GM18519 (cell line): Measurements from ENCODE around the gene FXR1.
"Not testable (repeated sequence)": the region's sequence is repeated elsewhere in the genome, so short reads cannot be mapped to it uniquely, and the experiment has no call there.

Experiments used
- ATAC-seq: cut with Tn5 transposase; IDR thresholded peaks from one replicate; pipeline ENCODE4 v1.9.1; 2021; ENCODE audit warnings: mild to moderate bottlenecking, moderate library complexity; ENCODE audit not compliant: unreplicated experiment, low FRiP score

Gene FXR1

DNA sequence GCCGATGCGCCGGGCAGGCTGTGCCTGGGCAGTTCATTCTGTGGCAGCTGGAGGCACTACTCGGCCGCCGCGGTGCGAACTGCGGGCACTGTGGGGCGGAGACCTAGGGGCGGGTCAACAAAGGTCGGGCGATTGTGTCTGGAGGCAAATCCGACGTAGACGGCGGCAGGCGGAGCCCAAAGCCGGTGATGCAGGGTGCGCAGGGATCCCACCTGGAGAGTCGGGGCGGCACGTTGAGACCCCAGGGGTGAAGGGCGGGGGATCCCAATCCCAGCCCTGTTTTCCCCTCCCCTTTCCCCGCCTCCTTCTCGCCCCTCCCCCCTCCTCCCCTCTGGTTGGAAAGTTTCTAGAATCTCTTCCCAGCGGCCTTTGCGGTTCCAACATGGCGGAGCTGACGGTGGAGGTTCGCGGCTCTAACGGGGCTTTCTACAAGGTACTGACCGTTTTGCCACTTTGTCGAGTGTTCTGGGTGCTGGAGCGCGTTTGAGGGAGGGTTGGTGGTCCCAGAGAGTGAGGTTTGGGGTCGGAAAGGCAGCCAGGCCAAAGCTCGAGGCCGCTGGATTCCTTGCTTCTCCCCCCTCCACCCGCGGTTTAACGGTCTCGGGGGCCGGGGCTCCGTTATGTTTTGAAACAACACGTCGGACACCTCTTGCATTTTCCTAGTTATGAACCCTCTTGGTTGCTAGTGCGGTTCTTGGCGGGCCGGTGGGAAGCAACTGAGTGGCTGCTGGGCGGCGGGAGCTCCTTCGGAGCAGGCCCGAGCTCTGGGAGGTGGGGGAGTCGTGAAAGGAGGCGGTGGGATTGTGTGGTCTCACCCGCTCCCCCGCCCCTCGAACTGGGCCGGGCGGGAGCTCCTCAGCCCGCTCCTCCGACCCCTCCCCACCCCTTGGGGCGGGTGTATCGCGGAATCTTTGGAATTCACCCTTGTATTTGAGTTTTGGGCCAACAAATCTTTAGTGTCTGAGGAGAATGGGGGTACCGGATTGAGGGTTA, at the start of gene FXR1:
FXR1 (plus strand) TSS at position 367 of the 993 bp plus-strand sequence; CDS start at position 383, 16 bp downstream.
- ATAC-seq: peak; percentile 95

DNA sequence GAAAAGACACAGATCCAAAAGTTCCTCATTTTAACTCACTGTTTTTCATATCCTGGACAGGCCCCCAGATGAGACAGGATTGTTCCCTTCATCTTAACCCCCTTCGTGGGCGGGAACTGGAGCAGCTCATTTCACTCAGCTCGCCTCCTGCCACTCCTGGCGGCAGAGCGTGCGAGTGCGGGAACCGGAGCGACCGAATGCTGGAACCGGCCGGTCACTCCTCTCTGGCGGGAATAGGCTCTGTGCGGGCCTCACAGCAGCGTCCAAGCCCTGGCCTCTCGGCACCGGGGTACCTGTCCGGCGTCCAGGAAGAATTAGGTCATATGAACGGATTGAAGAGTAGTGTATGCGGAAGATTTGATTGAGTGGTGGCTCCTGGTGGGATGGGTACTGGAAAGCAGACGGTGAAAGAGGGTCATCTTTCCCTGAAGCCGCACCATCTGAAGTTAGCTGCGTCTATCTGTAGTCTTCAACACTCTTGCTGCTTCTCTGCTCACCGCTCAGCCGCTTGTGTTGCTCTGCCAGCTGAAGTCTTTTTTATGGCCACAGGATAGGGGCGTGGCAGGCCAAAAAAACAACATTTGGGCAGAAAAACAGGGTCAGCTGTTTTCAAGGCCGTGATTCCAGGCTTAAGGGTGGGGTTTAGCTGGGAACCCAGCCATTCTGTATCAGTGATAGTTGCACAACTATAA, 42.3 kb upstream of the FXR1 start:
- no peak for ATAC-seq

DNA sequence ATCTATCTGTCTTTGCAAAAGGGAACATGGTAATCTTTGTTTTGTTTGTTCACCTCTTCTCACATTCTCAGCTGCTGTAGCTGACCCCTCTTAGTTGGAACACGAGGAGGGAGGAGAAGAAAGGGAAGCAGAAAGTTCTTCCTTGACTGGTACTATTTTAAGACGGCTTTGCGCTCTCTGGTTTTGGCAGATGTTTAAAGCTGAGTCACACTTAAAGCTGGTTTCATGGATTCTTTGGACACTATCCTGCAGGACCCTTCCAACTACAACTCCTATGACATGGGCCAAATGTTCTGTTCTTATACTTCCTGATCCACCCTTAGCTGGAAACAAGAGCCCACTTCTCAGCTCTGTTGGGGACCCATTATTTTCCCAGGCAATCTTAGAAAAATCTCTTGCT, 40.6 kb upstream of the FXR1 start:
- ATAC-seq: no peak

DNA sequence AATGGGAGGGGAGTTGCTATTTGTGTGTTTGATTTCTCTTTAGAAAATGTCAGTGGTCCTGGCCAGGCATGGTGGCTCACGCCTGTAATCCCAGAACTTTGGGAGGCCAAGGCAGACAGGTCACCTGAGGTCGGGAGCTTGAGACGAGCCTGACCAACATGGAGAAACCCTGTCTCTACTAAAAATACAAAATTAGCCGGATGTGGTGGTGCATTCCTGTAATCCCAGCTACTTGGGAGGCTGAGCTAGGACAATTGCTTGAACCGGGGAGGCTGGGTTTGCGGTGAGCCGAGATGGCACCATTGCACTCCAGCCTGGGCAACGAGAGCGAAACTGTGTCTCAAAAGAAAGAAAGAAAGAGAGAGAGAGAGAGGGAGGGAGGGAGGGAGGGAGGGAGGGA, 40.0 kb upstream of the FXR1 start:
- ATAC-seq: not testable (repeated sequence)

DNA sequence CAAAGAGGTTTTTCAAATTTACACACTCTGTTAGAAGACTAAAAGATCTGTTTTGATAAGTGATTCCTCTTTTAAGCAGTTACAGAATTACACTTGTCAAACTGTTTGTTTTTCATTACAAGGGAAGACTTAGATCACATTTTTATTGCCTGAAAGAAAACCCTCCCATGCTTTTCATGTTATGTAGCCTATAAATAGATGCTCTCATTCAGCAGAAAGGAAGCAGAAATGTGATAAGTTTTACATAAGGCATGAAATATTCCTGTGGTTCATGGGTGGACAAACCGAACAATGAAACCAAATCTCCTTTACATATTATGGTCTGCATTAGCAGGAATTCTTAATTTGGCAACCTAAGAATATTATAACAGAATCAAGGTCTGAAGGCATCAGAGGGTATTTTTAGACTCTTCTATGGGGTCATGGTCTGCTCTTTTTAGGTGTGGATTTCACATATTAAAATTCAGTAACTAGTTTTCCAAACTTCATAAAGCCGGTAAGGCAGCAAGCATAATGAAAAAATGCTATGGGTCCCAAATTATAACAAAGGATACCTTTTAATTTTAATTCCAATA, 37.3 kb upstream of the FXR1 start:
- ATAC-seq: no peak

DNA sequence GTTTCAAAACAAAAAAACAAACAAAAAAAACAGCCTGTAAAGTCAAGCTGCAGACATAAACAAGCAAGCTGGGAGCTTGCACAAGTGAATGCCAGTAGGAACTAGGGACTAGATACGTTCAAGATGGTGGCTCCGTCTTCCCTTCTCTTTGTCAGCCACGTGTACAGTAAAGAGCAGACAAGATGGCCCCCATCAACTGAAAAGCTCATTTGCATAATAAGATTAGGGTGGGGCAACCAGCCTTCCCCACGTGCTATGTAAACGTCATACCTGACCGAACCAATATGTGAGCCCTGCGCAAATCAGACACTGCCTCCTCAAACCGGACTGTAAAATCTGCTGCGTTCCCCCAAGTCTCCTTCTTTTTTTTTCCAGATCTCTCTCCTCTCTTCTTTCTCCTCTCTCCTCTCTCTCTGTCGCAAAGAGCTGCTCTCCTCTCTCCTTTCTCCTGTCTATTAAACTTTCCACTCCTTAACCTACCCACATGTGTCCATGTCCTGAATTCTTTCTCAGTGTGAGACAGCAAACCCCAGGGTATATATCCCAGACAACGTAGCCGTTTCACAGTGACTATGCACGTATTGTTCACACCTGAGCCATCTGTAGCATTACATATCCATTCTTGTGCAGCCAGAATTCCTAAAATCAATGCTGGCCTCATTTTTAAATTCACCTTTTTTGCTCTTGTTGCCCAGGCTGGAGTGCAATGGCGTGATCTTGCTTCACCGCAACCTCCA, 31.2 kb upstream of the FXR1 start:
- no peak for ATAC-seq

DNA sequence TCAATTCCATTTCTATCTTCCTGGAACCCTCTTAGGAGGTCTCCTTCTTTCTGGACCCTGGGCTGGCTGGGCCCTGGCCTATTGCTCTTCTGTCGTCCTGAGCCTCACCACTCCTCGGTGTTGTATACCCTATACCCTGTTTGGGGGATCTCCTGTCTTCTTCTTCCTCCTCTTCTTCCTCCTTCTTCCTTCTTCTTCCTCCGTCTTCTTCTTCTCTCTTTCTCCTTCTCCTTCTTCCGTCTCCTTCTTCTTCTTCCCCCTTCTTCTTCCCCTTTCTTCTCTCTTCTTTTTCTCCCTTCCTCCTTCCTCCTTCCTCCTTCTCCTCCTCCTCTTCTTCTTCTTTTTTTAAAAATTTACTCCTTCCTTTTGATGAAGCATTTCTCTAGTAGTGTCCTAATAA, 30.4 kb upstream of the FXR1 start:
- no peak for ATAC-seq

DNA sequence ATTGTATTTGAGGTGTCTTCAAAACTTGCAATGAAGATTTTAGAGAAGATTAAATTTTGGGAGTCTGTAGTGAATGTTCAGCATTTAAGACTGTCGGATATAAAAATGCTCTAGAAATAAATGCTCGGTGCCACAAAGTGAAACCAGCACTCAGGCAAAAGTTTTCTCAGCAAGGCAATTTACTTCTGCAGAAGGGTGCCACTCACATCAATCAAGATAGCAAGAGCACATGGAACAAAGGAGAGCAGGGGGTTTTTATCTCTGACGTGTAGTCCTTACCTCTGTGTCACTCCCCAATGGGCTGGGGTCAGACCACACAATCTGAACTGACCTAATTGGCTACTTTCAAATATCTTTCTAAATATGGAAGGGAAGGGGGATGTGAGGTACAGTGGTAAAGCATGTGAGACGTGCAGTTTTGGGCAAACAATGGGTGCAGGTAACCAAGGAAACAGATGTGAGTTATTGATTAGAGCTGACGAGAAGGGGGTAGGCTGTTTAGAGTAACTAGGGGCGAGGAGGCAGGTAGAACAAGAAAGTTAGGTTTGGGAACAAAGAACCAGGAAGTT, 23.4 kb upstream of the FXR1 start:
- ATAC-seq: no peak

DNA sequence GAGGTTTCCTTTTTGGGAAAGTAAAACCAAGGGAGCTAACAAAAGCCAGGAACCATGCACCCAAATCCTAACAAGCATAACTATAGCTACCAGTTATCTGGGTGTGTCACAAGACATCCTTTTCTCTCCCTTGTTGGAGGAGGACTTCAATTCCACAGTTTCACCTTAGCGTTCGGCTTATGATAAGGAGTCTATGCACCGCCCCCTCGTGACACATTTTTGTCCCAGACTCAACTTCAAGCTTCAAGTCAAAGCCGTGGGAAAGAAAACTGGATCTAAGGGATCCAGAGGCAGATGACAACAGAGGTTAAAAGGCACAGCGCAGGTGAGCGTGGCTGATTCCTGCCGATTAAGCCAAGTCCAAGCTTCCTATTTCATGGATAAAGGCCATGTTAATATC, 13.9 kb upstream of the FXR1 start:
- no peak for ATAC-seq

DNA sequence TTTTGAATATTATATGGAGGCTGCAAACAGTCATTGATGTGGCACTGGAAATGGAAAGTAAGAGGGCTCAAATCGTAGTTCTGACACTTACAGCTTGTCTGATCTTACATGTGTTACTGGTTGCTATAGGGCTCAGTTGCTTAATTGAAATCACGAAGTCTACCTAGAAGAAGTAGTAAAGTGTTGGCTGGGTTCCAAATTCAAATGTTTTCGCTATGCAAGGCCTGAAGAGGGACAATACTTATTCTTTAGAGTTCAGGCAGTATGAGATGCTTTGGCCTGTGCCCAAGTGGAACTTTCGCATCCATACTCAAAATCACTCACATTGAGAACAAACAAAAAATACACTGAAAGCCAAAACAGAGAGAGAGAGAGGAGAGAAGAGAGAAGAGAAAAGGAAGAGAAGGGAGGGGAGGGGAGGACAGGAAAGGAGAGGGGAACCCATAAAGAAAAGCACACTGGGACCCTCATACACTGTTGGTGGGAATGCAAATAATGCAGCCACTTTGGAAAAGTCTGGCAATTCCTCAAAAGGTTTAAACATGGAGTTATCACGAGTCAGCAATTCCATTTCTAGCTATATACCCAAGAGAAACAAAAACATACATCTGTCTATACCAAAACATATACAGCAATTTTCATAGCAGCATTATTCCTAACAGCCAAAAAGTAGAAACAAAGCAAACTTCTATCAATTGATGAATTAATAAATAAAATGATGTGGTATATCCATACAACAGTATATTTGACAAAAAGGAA, 2.9 kb upstream of the FXR1 start:
- no peak for ATAC-seq

DNA sequence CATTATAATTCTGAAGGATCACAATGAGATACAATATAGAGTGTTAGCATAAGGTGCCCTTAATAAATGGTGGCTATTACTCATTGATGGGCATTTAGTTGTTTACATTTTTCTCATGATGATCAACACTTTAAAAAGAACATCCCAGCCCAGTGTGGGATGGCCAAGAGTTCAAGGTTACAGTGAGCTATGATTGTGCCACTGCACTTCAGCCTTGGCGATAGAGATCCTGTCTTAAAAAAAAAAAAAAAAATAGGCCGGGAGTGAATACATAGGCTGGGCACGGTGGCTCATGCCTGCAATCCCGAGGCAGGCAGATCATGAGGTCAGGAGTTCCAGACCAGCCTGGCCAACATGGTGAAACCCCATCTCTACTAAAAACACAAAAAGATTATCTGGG, 1.6 kb upstream of the FXR1 start:
- no peak for ATAC-seq

DNA sequence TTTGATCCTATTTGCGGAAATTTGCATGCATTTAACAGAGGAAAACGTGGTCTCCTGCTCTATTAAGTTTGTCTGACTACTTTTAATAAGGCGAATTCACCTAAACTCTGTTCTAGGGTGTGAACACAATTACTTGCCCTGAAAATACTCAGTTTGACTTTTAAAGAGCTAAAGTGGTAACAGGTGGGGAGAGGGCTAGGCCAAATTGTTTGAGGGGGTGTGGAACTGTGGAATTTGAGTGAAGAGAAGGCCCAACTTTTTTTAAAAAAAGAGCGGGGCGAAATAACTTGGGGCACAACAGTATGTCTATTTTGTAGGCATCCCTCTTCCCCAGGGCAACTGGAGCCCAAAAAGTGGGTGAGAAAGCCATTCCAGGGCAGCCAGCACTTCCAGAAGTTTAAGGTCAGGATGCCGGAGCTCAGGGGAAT, 580 bp upstream of the FXR1 start:
- peak; percentile 5 for ATAC-seq

DNA sequence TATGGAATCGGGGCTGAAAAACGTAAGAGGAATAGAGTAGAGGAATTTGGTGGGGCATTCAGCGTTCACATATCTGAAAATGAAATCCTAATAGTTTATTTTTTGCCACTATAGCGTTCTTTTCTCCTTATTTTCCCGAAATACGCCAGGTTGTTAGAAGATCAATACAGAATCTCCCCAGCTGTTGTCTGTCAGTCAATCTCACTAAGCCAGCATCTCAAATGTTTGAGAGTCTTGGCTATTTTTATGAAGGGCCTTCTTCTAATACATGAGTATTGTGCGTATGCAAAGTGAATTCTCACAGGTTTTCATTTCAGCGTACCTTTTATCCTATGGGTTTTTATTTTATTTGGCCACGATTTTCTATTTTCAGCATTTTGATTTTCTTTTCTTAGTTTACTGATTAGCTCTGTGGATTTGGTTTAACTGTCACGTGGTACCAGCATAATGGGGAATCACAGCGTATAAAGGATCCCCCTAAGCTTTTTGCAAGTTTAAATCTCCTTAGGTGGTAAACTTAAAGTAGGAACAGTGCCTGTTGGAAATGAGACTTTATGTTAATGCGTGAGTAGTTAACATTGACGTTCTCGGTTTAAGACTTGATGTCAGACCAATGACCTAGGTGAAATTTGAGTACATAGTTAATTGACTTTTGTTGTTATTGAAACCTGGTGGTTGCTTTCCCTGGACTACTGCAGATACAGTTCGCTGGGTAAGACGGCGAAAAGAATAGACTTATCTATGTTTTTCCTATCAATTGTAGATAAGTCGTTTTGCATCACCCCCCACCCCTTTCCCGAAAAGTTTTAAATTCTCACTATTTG, 1.3 kb downstream of the FXR1 start:
- ATAC-seq: no peak

DNA sequence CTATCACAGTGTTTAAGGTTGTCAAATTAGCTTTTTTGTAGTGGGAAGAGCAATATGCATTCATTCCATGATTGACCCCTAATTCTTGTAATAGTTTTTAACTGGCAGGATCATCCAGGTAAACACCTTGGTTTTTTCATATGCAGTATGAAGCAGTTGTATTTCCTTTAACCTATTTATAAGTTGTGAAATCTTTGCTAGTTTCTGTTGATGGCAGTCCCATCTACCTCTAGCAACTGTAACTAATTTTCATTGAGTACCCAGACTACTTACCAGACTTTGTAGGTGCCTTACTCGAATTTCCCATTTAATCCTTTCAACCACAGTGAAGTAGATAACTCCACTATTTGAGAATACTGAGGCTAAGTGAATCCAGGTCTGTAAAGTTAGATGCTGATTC, 6.1 kb downstream of the FXR1 start:
- no peak for ATAC-seq

DNA sequence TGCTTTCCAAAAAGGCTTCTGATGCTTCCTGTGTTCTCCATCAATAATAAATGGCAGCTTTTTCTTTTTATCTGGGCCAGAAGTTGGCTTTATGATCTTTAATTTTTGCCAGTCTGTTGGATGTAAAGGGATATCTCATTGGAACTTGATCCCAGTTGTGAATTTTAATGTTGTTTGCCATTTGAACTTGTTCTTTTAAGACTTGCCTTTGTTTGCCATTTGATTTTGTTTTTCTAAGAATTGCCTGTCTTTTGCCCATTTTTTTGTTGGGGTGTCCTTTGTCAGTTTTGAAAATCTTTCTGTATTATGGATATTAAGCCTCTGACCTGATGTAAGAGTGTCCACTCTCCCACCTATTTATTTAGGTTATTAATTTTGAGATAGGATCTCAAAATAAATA, 9.8 kb downstream of the FXR1 start:
- ATAC-seq: no peak

DNA sequence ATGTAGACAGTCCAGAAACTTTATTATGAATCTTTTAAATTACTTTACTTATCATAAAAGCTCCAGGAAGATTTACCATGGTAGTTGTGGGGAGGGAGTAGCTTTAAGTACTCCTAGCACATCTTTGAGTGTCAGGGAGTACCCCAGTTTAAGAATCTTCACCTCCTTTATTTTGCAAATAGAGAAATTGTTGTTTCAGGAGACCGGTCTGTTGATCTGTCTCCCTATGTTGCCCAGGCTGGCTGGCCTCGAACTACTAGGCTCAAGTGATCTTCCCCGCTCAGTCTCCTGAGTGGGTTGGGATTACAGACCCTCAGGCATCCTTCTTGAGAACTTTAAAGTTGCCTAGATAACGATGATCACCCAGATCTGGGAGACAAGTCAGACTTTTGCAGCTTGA, 11.1 kb downstream of the FXR1 start:
- ATAC-seq: no peak

DNA sequence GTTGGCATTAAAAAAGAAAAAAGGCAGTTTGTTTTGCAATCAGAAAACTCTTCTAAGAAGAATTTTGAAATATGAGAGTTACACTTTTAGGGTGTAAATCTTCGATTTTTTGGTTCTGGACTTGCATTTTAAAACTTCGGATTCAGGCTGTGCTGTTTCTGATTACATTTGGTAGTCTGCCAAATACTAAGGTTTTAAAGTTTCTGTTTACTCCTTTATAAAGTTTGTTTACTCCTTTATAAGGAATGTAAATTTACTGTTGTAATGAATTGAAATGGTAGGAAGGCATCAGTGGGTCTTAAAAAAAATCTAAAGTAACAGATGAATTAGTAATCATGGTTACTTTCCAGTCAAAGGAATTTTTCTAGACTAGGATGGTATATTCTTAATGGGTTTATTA, 14.1 kb downstream of the FXR1 start:
- no peak for ATAC-seq

DNA sequence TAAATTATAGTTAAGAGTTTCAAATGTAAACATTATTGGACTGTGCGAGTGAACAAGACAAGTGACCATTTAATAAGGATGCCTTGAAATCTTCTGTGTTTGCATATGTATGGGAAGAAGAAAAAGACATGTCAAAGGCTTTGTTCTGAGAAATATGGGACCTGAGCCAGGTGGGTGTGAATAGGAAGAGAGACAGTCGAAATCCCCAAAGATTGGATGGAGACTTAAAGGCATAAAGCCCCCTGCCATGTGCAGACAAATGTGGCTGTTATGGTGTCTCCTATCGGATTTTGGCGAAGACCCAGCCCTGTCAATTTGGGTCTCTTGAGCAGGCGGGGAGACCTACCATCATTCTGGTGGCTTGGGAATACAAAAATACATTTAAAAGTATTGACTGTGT, 16.9 kb downstream of the FXR1 start:
- no peak for ATAC-seq

DNA sequence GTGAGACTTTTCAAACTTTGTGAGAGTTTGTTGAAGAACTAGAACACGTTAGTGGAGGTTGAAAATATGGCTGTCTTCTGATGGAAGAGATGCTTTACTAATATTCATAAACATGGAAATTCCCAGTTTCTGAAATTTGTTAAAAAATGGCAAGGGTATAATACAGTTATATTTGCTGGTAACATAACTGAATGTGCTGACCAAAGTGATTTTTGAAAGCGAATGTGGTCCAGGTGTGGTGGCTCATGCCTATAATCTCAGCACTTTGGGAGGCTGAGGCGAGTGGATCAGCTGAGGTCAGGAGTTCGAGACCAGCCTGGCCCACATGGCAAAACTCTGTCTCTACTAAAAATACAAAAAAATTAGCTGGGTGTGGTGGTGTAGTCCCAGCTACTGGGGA, 18.1 kb downstream of the FXR1 start:
- ATAC-seq: no peak
